ENCODE results near the gene DRAP1.
"Not testable (repeated sequence)": the region's sequence is repeated elsewhere in the genome, so short reads cannot be mapped to it uniquely, and the experiment has no call there.

DRAP1 gene

GRCh38 chr11:65942531-65942930 lies 23.3 kb downstream of the DRAP1 start:
- Mint-ChIP-seq H3K9me3 (no peaks in the 10 kb centered on the region), H3K27ac (no peak overlapping the region), H3K4me1 (no peaks in the 10 kb centered on the region), H3K27me3 (peaks cover 55% of the 10 kb centered on the region), H3K36me3 (no peaks in the 10 kb centered on the region), H3K4me3 (no peak overlapping the region)
- CTCF ChIA-PET, result interaction anchor here (1.3 kb wide), 1 partner anchor 11 kb away, joined by 6 read pairs; no protein-coding TSS in a partner anchor
- DNase-seq, result no peak

- CTCF ChIA-PET, result interaction anchor here (1.0 kb wide), 1 partner anchor 60 kb away, joined by 3 read pairs; no protein-coding TSS in a partner anchor
- no peaks in the 10 kb centered on the region for H3K4me1 Mint-ChIP-seq
These were observed 25.0 kb downstream of the DRAP1 start for GRCh38 chr11:65944191-65944590.

GRCh38 chr11:65944767-65945166 lies 25.5 kb downstream of the DRAP1 start:
- no peak for DNase-seq
- peaks cover 52% of the 10 kb centered on the region for H3K27me3 Mint-ChIP-seq
- no peak overlapping the region for H3K27ac Mint-ChIP-seq
- H3K36me3 Mint-ChIP-seq, result no peaks in the 10 kb centered on the region
- no peak overlapping the region for H3K4me3 Mint-ChIP-seq
- no peaks in the 10 kb centered on the region for H3K4me1 Mint-ChIP-seq
- no peaks in the 10 kb centered on the region for H3K9me3 Mint-ChIP-seq
- CTCF ChIA-PET, result interaction anchor here (1.0 kb wide), 1 partner anchor 60 kb away, joined by 3 read pairs; no protein-coding TSS in a partner anchor

More at GRCh38 chr11:65944191-65944590, 25.0 kb downstream of the DRAP1 start:
- no peaks in the 10 kb centered on the region for H3K36me3 Mint-ChIP-seq
- DNase-seq, result no peak
- H3K27me3 Mint-ChIP-seq, result peaks cover 54% of the 10 kb centered on the region
- no peaks in the 10 kb centered on the region for H3K9me3 Mint-ChIP-seq
- no peak overlapping the region for H3K27ac Mint-ChIP-seq
- H3K4me3 Mint-ChIP-seq, result no peak overlapping the region

GRCh38 chr11:65945430-65945911 lies 26.2 kb downstream of the DRAP1 start, which contains the start of gene TSGA10IP:
TSS of gene TSGA10IP (plus strand) at chr11:65945480. CDS start at chr11:65945676, 196 bp downstream.
- Mint-ChIP-seq H3K27ac (no peak within 1 kb of the TSS), H3K9me3 (no peaks in the 10 kb centered on the region), H3K27me3 (peaks cover 50% of the 10 kb centered on the region), H3K36me3 (no peaks in the 10 kb centered on the region), H3K4me1 (no peaks in the 10 kb centered on the region), H3K4me3 (no peak within 1 kb of the TSS)
- CTCF ChIA-PET, result no interaction called here
- no peak for DNase-seq

GRCh38 chr11:65945941-65946558 lies 26.8 kb downstream of the DRAP1 start:
- H3K9me3 Mint-ChIP-seq, result no peaks in the 10 kb centered on the region
- H3K36me3 Mint-ChIP-seq, result no peaks in the 10 kb centered on the region
- H3K4me3 Mint-ChIP-seq, result no peak overlapping the region
- no peak overlapping the region for H3K27ac Mint-ChIP-seq
- no peaks in the 10 kb centered on the region for H3K4me1 Mint-ChIP-seq
- peaks cover 45% of the 10 kb centered on the region for H3K27me3 Mint-ChIP-seq
- CTCF ChIA-PET, result no interaction called here
- DNase-seq, result no peak

GRCh38 chr11:65946655-65947054 lies 27.4 kb downstream of the DRAP1 start:
- Mint-ChIP-seq H3K27ac (no peak overlapping the region), H3K9me3 (no peaks in the 10 kb centered on the region), H3K4me3 (no peak overlapping the region), H3K4me1 (no peaks in the 10 kb centered on the region), H3K36me3 (no peaks in the 10 kb centered on the region), H3K27me3 (peaks cover 40% of the 10 kb centered on the region)
- CTCF ChIA-PET, result no interaction called here
- no peak for DNase-seq

- H3K27me3 Mint-ChIP-seq, result peaks cover 40% of the 10 kb centered on the region
- H3K9me3 Mint-ChIP-seq, result no peaks in the 10 kb centered on the region
- no peak overlapping the region for H3K4me3 Mint-ChIP-seq
- no peaks in the 10 kb centered on the region for H3K4me1 Mint-ChIP-seq
- no peak overlapping the region for H3K27ac Mint-ChIP-seq
- DNase-seq, result no peak
- H3K36me3 Mint-ChIP-seq, result no peaks in the 10 kb centered on the region
- CTCF ChIA-PET, result interaction anchor here (0.5 kb wide), 1 partner anchor 115 kb away, joined by 3 read pairs; no protein-coding TSS in a partner anchor
These were observed 27.9 kb downstream of the DRAP1 start for GRCh38 chr11:65947133-65947532.

GRCh38 chr11:65947603-65948125 lies 28.4 kb downstream of the DRAP1 start:
- CTCF ChIA-PET, result interaction anchor here (0.5 kb wide), 1 partner anchor 115 kb away, joined by 3 read pairs; no protein-coding TSS in a partner anchor
- Mint-ChIP-seq H3K27me3 (peaks cover 36% of the 10 kb centered on the region), H3K4me3 (no peak overlapping the region), H3K36me3 (no peaks in the 10 kb centered on the region), H3K27ac (no peak overlapping the region), H3K4me1 (no peaks in the 10 kb centered on the region), H3K9me3 (no peaks in the 10 kb centered on the region)
- DNase-seq, result no peak

GRCh38 chr11:65950711-65951110 lies 31.5 kb downstream of the DRAP1 start:
- H3K27ac Mint-ChIP-seq, H3K36me3 Mint-ChIP-seq, CTCF ChIA-PET, H3K4me1 Mint-ChIP-seq, H3K4me3 Mint-ChIP-seq, DNase-seq, H3K9me3 Mint-ChIP-seq: not testable (repeated sequence)
- H3K27me3 Mint-ChIP-seq, result peaks cover 34% of the 10 kb centered on the region

- not testable (repeated sequence) for H3K36me3 Mint-ChIP-seq, H3K9me3 Mint-ChIP-seq, H3K4me3 Mint-ChIP-seq, DNase-seq, H3K27ac Mint-ChIP-seq
- H3K4me1 Mint-ChIP-seq, result peaks cover 13% of the 10 kb centered on the region
- CTCF ChIA-PET, result interaction anchor here (0.8 kb wide), 1 partner anchor 247 kb away, joined by 3 read pairs; no protein-coding TSS in a partner anchor
- peaks cover 33% of the 10 kb centered on the region for H3K27me3 Mint-ChIP-seq
These were observed 32.4 kb downstream of the DRAP1 start for GRCh38 chr11:65951641-65952040.

- CTCF ChIA-PET, result no interaction called here
- Mint-ChIP-seq H3K9me3 (no peaks in the 10 kb centered on the region), H3K36me3 (no peaks in the 10 kb centered on the region), H3K4me1 (peaks cover 18% of the 10 kb centered on the region), H3K4me3 (no peak overlapping the region), H3K27ac (no peak overlapping the region), H3K27me3 (peaks cover 29% of the 10 kb centered on the region)
- DNase-seq, result no peak
These were observed 32.9 kb downstream of the DRAP1 start for GRCh38 chr11:65952052-65952521.

- CTCF ChIA-PET, result interaction anchor here (1.6 kb wide), 1 partner anchor 69 kb away, joined by 5 read pairs; no protein-coding TSS in a partner anchor
- Mint-ChIP-seq H3K36me3 (peaks cover 1% of the 10 kb centered on the region), H3K9me3 (no peaks in the 10 kb centered on the region), H3K27me3 (peaks cover 20% of the 10 kb centered on the region), H3K4me1 (peaks cover 31% of the 10 kb centered on the region), H3K4me3 (no peak overlapping the region), H3K27ac (no peak overlapping the region)
- DNase-seq, result no peak
These were observed 34.2 kb downstream of the DRAP1 start for GRCh38 chr11:65953471-65953870.

GRCh38 chr11:65954771-65955170 lies 35.5 kb downstream of the DRAP1 start:
- H3K36me3 Mint-ChIP-seq, result peaks cover 1% of the 10 kb centered on the region
- H3K4me3 Mint-ChIP-seq, result no peak overlapping the region
- DNase-seq, result no peak
- peaks cover 14% of the 10 kb centered on the region for H3K27me3 Mint-ChIP-seq
- H3K4me1 Mint-ChIP-seq, result peaks cover 33% of the 10 kb centered on the region
- no peaks in the 10 kb centered on the region for H3K9me3 Mint-ChIP-seq
- H3K27ac Mint-ChIP-seq, result no peak overlapping the region
- CTCF ChIA-PET, result no interaction called here

- Mint-ChIP-seq H3K4me1 (peaks cover 58% of the 10 kb centered on the region), H3K27ac (peak overlapping the region; percentile 99), H3K9me3 (no peaks in the 10 kb centered on the region), H3K27me3 (peaks cover 2% of the 10 kb centered on the region), H3K36me3 (peaks cover 15% of the 10 kb centered on the region), H3K4me3 (no peak overlapping the region)
- DNase-seq, result no peak
- CTCF ChIA-PET, result interaction anchor here (1.1 to 1.2 kb wide), 2 partner anchors 67 to 73 kb away, joined by 3 to 4 read pairs; no protein-coding TSS in a partner anchor
These were observed 39.1 kb downstream of the DRAP1 start for GRCh38 chr11:65958291-65958690.

All from activated naive CD4-positive, alpha-beta T cell treated with anti-CD3 and anti-CD28 coated beads, Interleukin-2, amount 10 ng/mL, durations not matched to agents 7 days and 5 days (primary cell).